GM18858 (cell line): ENCODE results near the gene NAB2.
"Not testable (repeated sequence)": the region's sequence is repeated elsewhere in the genome, so short reads cannot be mapped to it uniquely, and the experiment has no call there.

ENCODE experiments used
- ATAC-seq: cut with Tn5 transposase; IDR thresholded peaks from one replicate; pipeline ENCODE4 v1.9.1; 2021; ENCODE audit not compliant: unreplicated experiment

Gene NAB2

DNA sequence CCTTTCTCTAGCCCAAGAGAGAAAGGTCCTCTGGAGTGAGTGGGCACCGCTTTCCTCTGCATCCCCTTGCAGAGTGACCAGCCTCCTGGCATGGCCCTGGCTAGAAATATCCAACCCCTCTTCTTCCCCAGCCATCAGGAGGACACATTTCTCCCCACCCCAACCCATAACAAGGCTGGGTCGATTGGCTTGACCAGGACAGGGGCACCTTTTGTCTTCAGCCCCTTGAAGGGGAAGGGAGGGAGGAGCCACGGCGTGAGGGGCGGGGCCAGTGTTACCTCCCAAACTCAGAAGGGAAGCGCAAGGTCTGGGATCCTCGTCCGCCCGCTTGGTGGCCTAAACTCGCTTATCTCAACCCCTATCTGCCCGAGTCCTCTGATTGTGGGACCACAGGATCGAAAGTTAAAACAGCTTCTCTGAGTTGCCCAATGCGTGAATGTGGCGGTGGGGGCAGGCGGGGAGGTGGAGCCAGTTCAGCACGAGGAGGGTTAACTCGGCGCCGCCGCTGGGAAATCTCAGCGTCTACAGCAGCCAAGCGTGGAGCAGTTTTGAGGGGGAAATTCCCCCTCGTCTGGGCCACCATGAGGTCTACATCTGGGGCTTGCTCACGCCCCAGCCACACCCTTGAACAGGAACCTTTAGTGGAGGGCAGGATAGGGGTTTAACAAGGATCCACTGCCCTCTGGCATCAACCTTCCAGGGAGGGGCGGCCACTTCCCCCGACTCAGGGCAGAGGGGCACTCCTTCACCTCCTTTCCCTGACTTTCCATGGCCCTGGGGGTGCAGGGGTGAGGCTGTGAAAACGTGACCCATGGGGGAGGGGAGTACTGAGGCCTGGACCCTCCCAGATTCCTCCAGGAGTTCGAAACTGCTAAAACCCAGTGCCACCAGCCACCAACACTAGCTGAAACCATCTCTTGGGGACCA lies 21.5 kb downstream of the NAB2 start:
- peak; percentile 34 for ATAC-seq

DNA sequence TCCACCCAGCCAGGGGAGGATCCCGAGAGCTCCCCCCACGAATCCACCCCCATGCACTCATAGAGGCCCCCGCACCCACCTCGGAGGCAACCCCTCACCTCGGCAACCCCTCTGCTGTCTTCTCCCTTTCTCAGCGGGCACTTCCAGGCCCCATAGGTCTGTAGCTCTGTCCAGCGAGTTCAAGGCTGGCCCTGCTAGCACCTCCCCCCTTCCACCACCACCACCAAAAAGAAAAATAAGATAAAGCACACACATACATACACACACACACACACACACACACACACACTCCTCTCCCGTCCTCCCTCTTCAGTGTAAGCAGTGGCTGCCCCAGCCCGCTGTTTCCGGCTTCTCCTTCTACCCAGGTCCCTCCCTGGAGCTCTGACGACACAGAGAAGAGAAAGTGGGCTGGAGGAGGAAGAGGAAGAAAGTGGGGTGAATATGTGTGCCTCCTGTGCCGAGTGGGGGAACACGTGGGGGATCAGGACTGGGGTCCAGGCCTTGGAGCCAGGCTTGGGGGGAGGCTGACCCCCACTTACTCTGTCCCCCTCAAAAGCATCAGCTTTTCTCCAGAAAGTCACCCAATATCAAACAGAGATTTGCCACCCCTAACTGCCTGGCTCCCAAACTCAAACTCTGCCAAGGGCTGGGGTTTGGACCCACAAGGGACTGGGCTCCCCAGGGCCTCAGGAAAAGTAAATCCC lies 22.3 kb downstream of the NAB2 start, which contains the start of gene STAT6:
TSS of gene STAT6 (minus strand) at position 332 of the 704 bp plus-strand sequence. CDS start 3,084 bp downstream, outside the sequence.
- no peak for ATAC-seq

DNA sequence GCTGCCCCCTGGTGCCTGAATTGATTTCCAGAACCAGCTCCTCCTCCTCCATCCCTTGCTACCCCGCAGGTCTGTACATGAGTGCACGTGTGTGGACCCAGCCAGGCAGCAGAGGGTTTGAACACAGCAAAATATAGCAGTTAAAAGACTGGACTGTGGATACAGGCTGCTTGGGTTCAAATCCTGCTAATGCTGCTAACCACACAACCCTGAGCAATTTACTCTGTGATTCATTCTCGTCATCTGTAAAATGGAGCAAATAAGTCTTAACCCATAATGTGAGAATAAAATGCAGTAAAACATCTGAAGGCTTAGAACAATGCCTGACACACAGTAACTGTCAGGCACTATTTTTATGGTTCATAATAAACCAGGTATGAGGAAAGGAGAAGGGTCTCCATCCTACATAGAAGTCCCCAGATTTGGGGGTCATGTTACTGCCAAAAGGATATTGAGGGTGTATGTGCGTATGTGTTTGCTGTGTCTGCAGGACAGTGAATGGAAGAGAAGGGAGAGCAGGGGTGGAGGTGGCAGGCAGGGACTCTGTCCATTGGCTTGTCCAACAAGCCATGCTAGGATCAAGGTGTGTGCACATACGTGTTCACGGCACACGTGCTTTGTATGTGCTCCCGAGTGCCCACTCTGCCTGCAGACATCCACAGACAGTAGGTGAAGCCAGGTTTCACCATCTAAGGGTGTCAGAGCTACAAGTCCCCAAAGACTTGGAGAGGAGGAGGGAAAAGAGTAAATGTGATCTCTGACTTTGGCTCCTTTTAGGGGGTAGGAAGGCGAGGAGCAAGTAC lies 23.8 kb downstream of the NAB2 start:
- no peak for ATAC-seq

DNA sequence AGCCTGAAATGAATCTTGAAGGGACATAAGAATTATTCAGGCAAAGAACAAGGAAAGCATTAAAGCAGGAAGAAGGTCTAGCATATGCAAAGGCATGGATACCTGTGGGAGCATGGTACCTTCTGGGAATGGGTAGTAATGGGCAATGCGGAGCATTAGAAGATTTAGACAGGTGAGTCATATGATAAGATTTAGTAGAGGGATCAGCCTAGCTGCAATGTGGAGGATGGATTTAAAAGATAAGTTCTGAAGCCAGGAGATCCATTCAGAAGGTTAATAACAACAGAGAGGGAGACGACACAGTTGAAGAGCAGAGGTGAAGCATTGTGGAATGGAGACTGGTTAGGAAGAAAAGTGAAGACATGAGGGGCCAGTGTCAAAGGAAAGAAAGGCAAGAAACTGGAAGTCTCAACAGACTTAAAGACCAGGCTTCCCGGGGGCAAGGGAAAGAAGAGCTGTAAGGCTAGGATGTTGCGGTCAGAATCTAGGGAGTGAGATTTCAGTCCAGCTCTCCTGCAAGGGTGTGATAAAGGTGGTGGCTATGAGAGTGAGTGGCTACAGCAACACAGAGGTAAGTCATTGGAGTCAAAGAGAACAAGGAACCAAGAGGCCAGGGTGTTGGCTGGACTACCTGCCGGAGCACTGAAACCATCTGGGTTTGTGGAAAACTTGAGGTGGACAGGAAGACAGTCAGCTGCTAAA lies 27.8 kb downstream of the NAB2 start:
- no peak for ATAC-seq

DNA sequence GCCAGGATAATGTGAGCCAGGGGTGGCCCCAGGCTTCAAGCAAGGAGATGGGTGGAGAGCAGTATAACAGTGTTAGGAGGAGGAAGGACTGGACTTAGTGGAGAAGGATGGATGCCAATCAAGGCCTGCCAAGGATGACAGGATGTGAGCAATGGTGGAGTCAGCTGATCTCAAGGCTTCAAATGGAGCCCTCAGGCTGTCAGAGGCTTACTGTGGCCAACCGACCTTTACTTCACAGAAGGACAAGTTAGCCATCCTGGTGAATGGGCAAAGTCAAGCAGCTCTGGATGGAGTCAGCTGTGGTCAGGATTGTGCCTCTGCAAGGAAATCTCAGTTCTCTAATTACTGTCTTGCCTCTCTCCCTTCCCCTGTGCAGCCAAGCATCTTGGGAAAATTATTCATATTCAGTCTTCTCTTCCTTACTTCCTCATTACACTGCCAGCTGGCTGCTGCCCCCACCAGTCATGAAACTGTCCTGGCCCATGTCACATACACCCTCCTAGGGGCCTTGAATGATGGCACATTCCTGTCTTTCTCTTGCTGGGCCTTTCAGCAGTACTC lies 29.9 kb downstream of the NAB2 start:
- peak; percentile 65 for ATAC-seq

DNA sequence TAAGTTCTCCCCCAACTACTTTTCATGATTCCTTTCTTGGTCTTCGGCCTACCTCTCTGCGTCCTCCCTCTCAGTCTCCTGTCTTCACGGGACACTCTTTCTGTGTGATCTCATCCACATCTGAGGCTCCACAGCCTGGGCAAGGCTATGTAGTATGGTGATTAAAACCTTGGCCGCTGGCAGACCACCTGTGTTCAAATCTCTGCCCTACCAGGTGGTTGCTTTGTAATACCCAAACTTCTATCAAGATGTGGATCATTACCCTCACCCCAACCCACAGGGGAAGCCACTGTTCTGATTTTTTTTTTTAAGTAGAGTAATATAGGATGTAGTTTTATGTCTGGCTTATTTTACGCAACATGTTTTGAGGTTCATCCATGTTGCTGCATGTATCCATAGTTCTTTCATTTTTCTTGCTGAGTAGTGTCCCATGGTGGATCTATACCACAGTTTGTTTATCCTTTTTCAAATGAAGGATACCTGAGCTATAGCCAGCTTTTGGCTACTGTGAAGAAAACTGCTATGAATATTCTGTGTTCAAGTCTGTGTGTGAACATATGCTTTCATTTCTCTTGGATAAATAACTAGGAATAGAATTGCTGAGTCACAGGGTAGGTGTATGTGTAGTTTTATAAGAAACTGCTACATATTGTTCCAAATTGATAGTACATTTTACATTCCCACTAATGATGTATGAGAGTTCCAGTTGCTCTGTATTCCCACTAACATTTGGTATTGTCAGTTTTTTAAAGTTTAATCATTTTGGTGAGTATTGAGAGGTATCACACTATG lies 30.6 kb downstream of the NAB2 start:
- ATAC-seq = no peak

DNA sequence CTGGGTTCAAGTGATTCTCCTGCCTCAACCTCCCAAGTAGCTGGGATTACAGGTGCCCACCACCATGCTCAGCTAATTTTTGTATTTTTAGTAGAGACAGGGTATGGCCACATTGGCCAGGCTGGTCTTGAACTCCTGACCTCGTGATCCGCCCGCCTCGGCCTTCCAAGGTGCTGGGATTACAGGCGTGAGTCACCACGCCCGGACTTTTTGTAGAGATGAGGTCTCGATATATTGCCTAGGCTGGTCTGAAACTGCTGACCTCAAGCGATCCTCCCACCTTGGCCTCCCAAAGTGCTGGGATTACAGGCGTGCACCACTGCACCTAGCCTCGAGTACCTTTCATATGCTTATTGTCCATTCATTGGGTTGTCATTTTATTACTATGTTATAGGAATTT lies 31.8 kb downstream of the NAB2 start:
- not testable (repeated sequence) for ATAC-seq

DNA sequence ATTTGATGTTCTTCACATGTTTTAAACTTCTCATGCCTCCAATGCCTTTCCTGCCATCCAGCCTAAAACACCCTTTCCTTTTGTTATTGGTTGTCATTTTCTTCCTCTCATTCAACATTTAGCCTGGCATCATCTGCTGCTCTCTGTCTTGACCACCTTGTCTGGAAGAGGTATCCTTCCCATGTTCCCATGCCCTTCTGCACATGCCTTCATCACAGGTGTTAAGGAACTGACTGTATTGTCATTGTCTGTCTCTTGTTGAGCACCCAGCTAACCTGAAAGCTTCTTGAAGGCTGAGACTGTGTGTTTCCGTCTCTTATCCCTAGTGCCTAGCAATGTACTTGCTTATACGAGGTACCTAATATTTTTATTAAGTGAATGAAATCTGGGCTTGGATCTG lies 34.9 kb downstream of the NAB2 start:
- no peak for ATAC-seq

DNA sequence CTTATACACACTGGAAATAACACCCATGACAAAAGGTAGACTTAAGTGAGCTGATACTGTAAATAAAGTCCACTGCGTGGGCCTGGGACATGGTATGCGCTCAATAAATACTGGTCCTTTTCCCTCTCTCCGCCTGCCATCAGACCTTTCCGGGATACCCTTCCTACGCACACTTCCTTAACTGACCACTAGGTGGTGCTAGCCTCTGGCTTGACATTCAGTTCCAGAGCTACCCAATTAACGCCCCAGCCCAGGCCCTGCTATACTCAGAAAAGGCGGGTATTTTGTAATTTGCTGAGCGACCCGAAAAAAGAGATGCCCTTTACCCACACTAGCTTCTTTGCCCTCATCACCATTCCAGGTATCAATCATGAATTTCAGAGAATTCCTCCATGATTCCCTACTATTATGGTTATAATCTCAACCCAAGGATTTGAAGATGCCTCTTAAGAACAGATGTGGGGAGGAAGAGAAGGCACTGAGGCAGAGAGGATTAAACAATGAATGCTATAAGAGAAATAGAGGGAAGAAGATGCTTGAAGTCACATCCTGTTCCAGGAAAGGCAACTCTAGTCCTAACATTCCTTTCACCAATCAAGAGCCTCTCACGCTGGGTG lies 35.5 kb downstream of the NAB2 start:
- ATAC-seq = no peak

DNA sequence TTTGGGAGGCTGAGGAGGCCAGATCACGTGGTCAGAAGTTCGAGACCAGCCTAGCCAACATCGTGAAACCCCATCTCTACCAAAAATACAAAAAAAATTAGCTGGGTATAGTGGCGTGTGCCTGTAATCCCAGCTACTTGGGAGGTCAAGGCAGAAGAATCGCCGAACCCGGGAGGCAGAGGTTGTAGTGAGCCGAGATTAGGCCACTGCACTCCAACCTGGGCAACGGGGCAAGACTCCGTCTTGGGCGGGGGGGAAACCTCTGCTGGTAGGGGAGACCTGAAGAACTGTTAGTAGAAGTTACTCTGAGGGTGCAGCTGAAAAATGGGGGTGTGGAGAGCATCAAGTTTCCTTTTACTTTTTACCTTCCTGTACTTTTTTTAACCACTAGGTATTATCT lies 37.1 kb downstream of the NAB2 start:
- ATAC-seq = no peak

DNA sequence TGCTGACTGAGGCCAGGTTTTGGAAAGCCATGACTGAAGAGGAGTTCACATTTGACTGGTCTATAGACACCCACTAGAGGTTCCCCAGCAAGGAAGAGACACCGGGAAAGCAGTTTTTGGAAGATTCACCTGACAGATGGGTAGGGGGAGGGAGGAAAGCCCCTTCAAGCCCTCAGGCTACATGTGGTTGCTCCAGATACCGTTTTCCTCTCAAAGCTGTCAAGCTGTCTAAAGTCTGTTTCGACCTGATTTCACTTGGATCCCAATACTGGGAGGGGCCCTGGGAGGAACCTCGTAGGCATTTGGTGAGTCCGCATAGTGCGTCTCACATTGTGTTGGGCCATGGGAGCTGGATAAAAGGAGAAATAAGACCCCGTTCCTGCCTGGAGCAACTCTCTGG lies 37.6 kb downstream of the NAB2 start:
- ATAC-seq = no peak

DNA sequence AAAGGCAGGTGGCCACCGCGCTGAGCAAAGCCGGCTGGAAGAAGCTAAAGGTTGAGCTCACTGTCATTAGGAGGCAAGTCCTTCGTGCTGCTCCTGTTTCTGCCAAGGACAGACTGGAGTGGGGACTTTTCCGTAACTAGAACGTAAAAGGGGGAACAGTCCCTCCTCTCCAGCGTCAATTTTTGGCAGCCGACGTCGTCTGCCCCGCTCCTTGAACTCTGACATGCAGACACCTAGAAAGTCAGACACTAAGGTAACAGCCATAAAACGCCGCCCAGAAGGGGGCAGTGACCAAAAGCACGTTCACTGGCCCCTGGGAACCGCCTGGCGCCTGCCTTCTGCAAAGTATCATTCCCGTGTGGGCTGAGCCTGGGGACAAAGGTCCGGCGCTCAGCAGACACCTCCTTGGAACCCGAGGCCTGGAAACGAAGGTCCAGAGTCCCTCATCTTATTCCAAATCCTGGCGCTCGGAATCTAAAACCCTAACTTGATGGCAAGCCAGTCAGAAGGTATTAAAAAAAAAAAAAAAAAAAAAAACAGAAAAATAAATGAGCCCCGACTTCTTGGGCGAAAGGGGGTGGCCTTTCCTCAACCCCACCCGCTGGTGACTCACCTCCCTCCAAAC lies 38.3 kb downstream of the NAB2 start:
- ATAC-seq = no peak

DNA sequence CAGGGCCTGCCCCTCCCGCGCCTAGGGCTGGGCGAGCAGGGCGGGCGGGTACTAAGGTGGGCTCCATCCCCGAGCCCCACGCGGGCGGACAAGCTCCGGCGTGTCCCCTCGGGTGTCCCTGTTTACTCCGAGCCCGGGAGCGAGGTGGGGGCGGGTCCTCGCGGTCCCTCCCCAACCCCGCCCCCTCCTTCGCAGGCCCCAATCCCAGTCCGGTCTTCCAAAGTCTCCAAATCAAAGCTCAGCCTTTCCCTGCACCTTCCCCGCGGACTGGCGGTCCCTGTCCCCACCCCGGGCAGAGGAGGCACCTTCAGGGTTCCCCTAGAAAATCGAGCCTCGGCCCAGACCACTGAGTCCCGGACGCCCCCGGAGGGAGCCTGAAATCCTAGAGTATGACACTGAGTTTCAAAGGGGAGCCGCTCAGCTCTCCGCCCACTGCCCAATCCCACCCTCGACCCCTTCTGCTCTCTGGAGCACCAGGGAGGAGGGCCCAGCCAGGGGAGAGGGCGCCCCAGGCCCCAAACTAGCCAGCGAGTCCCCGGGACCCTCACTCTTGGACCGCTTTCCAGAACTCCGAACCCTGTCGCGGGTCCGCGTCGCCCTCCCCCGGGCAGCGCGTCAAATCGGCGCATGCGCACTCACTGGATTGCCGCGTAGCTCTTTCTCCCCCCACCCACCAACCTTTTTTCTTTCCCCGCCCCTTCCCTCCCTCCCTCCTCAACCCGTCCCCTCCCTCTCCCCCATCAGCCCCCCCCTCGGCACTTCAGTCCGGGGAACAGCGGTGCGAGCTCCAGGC lies 39.0 kb downstream of the NAB2 start, which contains the start of gene LRP1:
TSS of gene LRP1 (plus strand) at position 758 of the 793 bp plus-strand sequence. CDS start 482 bp downstream, outside the sequence.
- ATAC-seq = no peak

DNA sequence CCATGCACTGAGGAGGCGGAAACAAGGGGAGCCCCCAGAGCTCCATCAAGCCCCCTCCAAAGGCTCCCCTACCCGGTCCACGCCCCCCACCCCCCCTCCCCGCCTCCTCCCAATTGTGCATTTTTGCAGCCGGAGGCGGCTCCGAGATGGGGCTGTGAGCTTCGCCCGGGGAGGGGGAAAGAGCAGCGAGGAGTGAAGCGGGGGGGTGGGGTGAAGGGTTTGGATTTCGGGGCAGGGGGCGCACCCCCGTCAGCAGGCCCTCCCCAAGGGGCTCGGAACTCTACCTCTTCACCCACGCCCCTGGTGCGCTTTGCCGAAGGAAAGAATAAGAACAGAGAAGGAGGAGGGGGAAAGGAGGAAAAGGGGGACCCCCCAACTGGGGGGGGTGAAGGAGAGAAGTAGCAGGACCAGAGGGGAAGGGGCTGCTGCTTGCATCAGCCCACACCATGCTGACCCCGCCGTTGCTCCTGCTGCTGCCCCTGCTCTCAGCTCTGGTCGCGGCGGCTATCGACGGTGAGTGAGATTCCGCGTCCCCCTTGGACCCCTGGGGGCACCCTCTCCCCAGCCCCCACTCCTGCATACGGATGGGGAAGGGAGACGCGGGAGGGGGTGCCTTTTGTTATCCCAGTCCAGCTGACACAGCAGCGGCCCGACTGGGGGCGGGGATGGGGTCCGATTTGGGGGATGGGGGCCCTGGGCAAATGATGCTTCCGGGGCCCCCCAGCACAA lies 39.8 kb downstream of the NAB2 start:
- ATAC-seq = no peak

DNA sequence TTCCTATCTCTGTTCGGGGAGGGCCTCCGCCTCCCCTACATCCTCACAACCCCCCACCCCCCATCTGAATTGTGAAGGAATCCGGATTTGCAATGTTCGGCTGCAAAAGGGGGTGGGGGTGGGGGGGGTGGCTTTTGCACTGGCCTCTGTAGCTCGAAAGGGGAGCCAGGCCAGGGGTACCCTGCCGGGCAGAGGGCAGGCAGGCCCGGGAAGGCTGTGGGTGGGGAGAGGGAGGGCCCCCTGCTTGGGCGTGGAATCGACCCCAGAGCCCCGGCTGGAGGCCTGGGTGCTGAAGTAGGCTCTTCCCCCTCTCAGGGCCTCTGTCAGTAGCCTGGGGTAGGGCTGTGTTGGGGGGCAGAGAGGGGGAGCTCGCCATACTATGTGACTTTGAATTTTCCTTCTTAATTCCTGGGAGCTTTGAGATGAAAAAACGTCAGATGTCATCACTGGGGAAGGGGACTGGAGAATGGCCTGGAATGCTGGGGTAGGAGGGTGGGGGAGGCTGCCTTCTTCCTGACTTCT lies 40.5 kb downstream of the NAB2 start:
- no peak for ATAC-seq

DNA sequence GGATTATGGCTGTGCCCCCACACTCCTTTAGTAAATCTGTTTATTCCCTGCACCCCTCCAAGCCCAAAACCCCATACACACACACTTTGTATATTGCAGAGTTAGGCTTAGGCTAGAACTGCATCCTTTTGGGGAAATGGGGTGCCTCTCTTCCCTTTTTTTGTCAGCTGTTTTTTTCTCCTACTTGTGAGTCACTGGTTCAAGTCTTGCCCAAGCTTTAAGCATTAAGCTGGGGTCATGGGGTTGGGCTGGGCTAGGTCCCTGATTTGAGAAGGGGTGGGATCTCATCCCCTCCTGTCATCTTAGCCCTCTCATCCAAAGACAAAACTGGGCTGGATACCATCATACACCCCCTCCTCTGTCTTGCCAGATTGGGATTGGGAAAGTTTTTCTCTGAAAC lies 41.0 kb downstream of the NAB2 start:
- no peak for ATAC-seq

DNA sequence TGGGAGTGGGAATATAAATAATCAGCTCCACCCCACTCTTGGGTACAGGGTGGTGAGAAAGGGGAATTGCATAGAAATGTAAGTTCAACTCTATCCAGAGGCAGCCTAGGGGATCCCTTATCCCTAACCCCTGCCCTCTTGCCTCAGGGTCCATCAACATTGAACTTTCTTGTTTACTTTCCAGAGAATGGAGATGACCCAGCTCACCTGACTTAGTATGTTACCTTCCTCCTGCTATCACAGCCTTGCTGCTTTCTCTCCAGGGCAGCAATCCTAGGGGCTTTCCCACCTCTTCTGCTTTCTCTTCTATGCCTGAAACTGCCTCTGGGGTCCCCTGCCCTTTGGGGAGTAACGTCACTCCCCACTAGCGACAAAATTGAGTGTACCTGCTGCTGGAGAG lies 42.0 kb downstream of the NAB2 start:
- ATAC-seq = no peak
